Mesendoderm (in vitro differentiated cells): ENCODE results near the gene GNAS.

Source experiments
- DNase-seq: peaks from one replicate; pipeline ENCODE4 v3.0.0; 2013
- H2AK5ac ChIP-seq: 2 replicates; pipeline ENCODE4 v1.6.1; 2013; ENCODE audit warnings: low read length, inconsistent platforms
- H2BK120ac ChIP-seq: 2 replicates; pipeline ENCODE4 v1.6.1; 2013; ENCODE audit warnings: low read depth, mild to moderate bottlenecking, low read length, moderate library complexity, mixed read lengths
- H2BK15ac ChIP-seq: replicated peaks from 2 replicates; pipeline ENCODE4 v1.6.1; 2013; ENCODE audit warnings: low read depth, mild to moderate bottlenecking, moderate library complexity
- H2BK5ac ChIP-seq: 2 replicates; pipeline ENCODE4 v1.6.1; 2013; ENCODE audit warnings: low read length, inconsistent platforms
- H3K18ac ChIP-seq: 2 replicates; pipeline ENCODE4 v1.6.1; 2013; ENCODE audit warnings: mild to moderate bottlenecking, low read length, mixed read lengths
- H3K23ac ChIP-seq: one replicate; pipeline ENCODE4 v1.6.1; 2013; ENCODE audit warnings: low read length
- H3K27ac ChIP-seq: 2 replicates; pipeline ENCODE4 v1.5.1; 2013; ENCODE audit warnings: low read depth, mild to moderate bottlenecking, inconsistent platforms, low read length, moderate library complexity
- H3K27me3 ChIP-seq: 2 replicates; pipeline ENCODE4 v1.6.1; 2013; ENCODE audit warnings: low read length, control low read depth, mild to moderate bottlenecking, inconsistent platforms; ENCODE audit not compliant: insufficient read depth, poor library complexity
- H3K36me3 ChIP-seq: 2 replicates; pipeline ENCODE4 v1.6.1; 2013; ENCODE audit warnings: low read length, inconsistent platforms; ENCODE audit not compliant: control insufficient read depth, insufficient read depth
- H3K4ac ChIP-seq: one replicate; pipeline ENCODE4 v1.6.1; 2013; ENCODE audit warnings: low read depth, mild to moderate bottlenecking, low read length, moderate library complexity
- H3K4me1 ChIP-seq: 2 replicates; pipeline ENCODE4 v1.6.1; 2013; ENCODE audit warnings: low read depth, low read length, inconsistent platforms; ENCODE audit not compliant: control insufficient read depth
- H3K4me2 ChIP-seq: 2 replicates; pipeline ENCODE4 v1.6.1; 2013; ENCODE audit warnings: low read length
- H3K4me3 ChIP-seq: 2 replicates; pipeline ENCODE4 v1.5.1; 2013; ENCODE audit warnings: mild to moderate bottlenecking, low read length
- H3K56ac ChIP-seq: one replicate; pipeline ENCODE4 v1.6.1; 2013; ENCODE audit warnings: low read length
- H3K79me1 ChIP-seq: 2 replicates; pipeline ENCODE4 v1.6.1; 2013; ENCODE audit warnings: low read length, inconsistent platforms
- H3K79me2 ChIP-seq: 2 replicates; pipeline ENCODE4 v1.6.1; 2013; ENCODE audit warnings: mild to moderate bottlenecking, low read length; ENCODE audit not compliant: control insufficient read depth, insufficient read depth
- H3K9ac ChIP-seq: 2 replicates; pipeline ENCODE4 v1.6.1; 2013; ENCODE audit warnings: low read length, inconsistent platforms
- H4K5ac ChIP-seq: one replicate; pipeline ENCODE4 v1.6.1; 2013; ENCODE audit warnings: low read length
- H4K8ac ChIP-seq: one replicate; pipeline ENCODE4 v1.6.1; 2013; ENCODE audit warnings: low read depth, mild to moderate bottlenecking, control low read depth, low read length, moderate library complexity
- WGBS: extraction: QIAGEN DNeasy Blood & Tissue Kit; methylation state at CpG from one replicate; pipeline ENCODE4 v1.1.7; 2013; ENCODE audit warnings: low lambda C conversion rate, missing lambda C conversion rate; ENCODE audit not compliant: insufficient coverage; ENCODE audit errors: extremely low coverage; 5-methylcytosine and 5-hydroxymethylcytosine counted together

Gene GNAS

DNA sequence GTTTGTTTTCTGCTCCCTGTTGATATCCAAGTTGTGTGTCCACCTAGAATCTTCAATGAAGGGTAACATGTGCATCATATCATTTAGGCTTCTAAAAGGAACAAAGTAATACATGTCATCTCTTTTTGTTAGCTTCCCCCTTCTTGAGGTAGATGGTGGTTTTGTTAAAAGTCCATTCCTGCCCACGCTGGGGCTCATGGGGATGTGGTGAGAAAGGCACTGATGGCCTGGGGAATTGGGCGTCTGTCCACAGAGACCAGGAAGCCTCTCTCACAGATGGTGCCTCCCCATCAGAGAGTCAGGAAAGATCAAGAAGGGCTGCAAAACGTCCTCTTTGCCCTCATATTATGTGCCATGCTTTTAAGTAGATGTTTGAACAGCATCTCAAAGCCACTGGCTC, 32.5 kb downstream of the GNAS start:
- Histone ChIP-seq H3K36me3 (no peaks in the 10 kb centered on the region), H3K9ac (no peak overlapping the region), H3K4me1 (peaks cover 5% of the 10 kb centered on the region), H3K79me1 (no peaks in the 10 kb centered on the region), H3K56ac (no peak overlapping the region), H4K5ac (no peak overlapping the region), H2BK5ac (no peak overlapping the region), H4K8ac (no peak overlapping the region), H2AK5ac (no peak overlapping the region), H3K23ac (no peak overlapping the region), H3K4me2 (no peak overlapping the region), H3K27ac (no peak overlapping the region), H3K4me3 (no peak overlapping the region), H3K18ac (no peak overlapping the region), H3K79me2 (no peaks in the 10 kb centered on the region), H2BK15ac (no peak overlapping the region), H3K4ac (no peak overlapping the region), H2BK120ac (no peak overlapping the region), H3K27me3 (no peaks in the 10 kb centered on the region)
- no peak for DNase-seq
- no CpG with 5 or more reads among the region's 3 CpGs for WGBS

DNA sequence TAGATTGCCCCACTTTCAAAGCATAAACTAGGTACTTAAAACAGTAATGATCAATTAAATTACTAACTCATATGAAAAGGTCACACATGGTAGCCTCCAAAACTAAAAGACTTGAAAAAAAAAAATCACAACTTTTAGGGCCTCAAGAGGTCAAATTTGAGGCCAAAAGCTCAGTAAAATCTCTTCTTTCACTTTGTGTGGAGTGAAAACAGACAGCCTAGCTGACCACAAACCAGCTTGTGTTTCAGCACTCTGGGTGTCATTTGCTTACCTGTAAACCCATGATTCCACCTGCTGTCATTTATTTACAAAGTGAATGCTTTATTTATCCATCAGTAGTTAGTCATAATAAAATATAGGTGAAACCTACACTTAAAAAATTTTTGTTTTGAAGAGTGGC, 34.0 kb downstream of the GNAS start:
- Histone ChIP-seq H3K18ac (no peak overlapping the region), H3K4me1 (peaks cover 5% of the 10 kb centered on the region), H3K23ac (no peak overlapping the region), H2BK5ac (no peak overlapping the region), H4K5ac (no peak overlapping the region), H4K8ac (no peak overlapping the region), H3K4ac (no peak overlapping the region), H3K27me3 (no peaks in the 10 kb centered on the region), H2BK120ac (no peak overlapping the region), H3K56ac (no peak overlapping the region), H3K4me3 (no peak overlapping the region), H3K79me2 (peaks cover 3% of the 10 kb centered on the region), H2BK15ac (no peak overlapping the region), H3K4me2 (no peak overlapping the region), H2AK5ac (no peak overlapping the region), H3K9ac (no peak overlapping the region), H3K27ac (no peak overlapping the region), H3K79me1 (no peaks in the 10 kb centered on the region), H3K36me3 (no peaks in the 10 kb centered on the region)
- DNase-seq: no peak

- H2BK5ac ChIP-seq: no peak overlapping the region
- peaks cover 5% of the 10 kb centered on the region for H3K4me1 ChIP-seq
- H3K27ac ChIP-seq: no peak overlapping the region
- H3K18ac ChIP-seq: no peak overlapping the region
- H3K9ac ChIP-seq: peak overlapping the region; percentile 80
- no peak overlapping the region for H2BK120ac ChIP-seq
- H3K79me2 ChIP-seq: peaks cover 12% of the 10 kb centered on the region
- no peak overlapping the region for H2AK5ac ChIP-seq
- no peaks in the 10 kb centered on the region for H3K36me3 ChIP-seq
- DNase-seq: no peak
- WGBS: no CpG with 5 or more reads among the region's 12 CpGs
- no peak overlapping the region for H2BK15ac ChIP-seq
- no peaks in the 10 kb centered on the region for H3K79me1 ChIP-seq
- H3K4ac ChIP-seq: no peak overlapping the region
- H3K23ac ChIP-seq: no peak overlapping the region
- no peaks in the 10 kb centered on the region for H3K27me3 ChIP-seq
- H4K8ac ChIP-seq: no peak overlapping the region
- H3K4me3 ChIP-seq: peak overlapping the region; percentile 65
- peak overlapping the region; percentile 32 for H3K4me2 ChIP-seq
- H4K5ac ChIP-seq: no peak overlapping the region
- peak overlapping the region; percentile 89 for H3K56ac ChIP-seq
Observed at GRCh38 chr20:58888103-58888502, 35.6 kb downstream of the GNAS start.

DNA sequence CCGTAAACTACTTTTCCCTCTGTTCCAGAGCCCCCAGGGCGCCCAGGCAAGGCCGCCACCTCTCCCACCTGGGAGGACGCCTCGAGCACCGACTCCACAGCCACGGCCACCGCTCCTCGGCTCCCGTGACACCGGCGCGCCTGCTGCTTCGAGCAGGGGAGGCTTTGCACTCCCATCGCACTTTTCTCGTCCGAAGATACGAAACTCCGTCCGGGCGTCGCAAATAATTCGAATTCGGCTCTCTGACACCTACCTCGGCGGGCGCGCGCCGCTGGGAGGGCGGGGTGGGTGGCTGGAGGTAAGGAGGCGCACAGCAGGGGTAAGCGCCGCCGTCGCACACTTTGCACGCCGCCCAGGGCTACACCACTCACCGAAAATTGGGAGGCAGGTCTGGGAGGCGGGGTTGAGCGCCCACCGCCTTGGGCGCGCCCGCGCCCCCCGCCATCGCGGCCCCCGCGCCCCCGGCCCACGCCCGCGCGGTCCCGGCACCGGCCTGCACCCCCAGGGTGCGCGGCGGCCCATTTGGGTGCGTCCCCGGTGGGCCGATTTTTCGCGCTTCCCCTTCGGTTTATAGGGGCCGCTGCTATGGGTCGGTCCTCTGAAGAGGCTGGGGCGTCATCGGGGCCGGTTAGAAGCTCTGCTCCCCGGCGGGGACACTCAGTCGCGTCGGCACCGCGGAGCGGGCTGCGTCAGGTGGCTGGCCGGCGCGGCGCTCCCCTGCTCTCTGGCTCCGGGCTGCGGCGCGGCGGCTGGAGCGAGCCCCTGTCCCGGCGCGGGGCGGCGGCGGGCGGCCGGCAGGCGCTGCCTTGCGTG, 36.2 kb downstream of the GNAS start:
- Histone ChIP-seq H3K27me3 (no peaks in the 10 kb centered on the region), H3K27ac (no peak overlapping the region), H3K79me1 (no peaks in the 10 kb centered on the region), H3K79me2 (peaks cover 18% of the 10 kb centered on the region), H2BK120ac (peak overlapping the region; percentile 69), H3K4me1 (peaks cover under 1% of the 10 kb centered on the region), H2AK5ac (no peak overlapping the region), H3K9ac (peak overlapping the region; percentile 94), H3K4ac (no peak overlapping the region), H4K8ac (peak overlapping the region; percentile 82), H3K36me3 (no peaks in the 10 kb centered on the region), H3K56ac (peak overlapping the region; percentile 96), H3K23ac (no peak overlapping the region), H2BK15ac (no peak overlapping the region), H4K5ac (no peak overlapping the region), H3K18ac (peak overlapping the region; percentile 100), H3K4me3 (peak overlapping the region; percentile 65), H2BK5ac (no peak overlapping the region), H3K4me2 (peak overlapping the region; percentile 32)
- DNase-seq: peak; percentile 87
- no CpG with 5 or more reads among the region's 101 CpGs for WGBS

DNA sequence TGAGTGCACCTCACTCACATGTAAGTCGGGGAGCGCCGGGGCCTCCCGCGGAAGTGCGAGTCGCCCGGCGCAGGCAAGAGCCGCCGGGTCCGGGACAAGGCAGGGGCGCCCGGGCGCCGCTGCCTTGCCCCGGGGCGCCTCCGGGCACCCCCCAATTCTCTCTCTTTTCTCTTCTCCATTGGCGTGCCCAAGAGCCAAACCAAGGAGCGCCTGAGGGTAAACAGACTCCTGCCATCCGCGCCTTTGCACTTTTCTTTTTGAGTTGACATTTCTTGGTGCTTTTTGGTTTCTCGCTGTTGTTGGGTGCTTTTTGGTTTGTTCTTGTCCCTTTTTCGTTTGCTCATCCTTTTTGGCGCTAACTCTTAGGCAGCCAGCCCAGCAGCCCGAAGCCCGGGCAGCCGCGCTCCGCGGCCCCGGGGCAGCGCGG, 36.8 kb downstream of the GNAS start:
- no peak overlapping the region for H2AK5ac ChIP-seq
- H3K56ac ChIP-seq: peak overlapping the region; percentile 96
- no peak overlapping the region for H2BK5ac ChIP-seq
- no peak for DNase-seq
- H3K79me1 ChIP-seq: no peaks in the 10 kb centered on the region
- H3K36me3 ChIP-seq: no peaks in the 10 kb centered on the region
- H3K4ac ChIP-seq: peak overlapping the region; percentile 94
- WGBS: no CpG with 5 or more reads among the region's 35 CpGs
- no peak overlapping the region for H2BK15ac ChIP-seq
- H3K18ac ChIP-seq: peak overlapping the region; percentile 100
- H3K4me1 ChIP-seq: peaks cover 2% of the 10 kb centered on the region
- no peak overlapping the region for H3K27ac ChIP-seq
- H3K4me3 ChIP-seq: peak overlapping the region; percentile 41
- H3K27me3 ChIP-seq: no peaks in the 10 kb centered on the region
- H2BK120ac ChIP-seq: no peak overlapping the region
- H3K9ac ChIP-seq: peak overlapping the region; percentile 94
- no peak overlapping the region for H4K8ac ChIP-seq
- H3K4me2 ChIP-seq: peak overlapping the region; percentile 91
- no peak overlapping the region for H4K5ac ChIP-seq
- H3K23ac ChIP-seq: no peak overlapping the region
- peaks cover 24% of the 10 kb centered on the region for H3K79me2 ChIP-seq
